A172 (cell line): ENCODE data around the gene SEMA3C. TPM values are rescaled to one million over a fixed set of nuclear protein-coding genes. Genes with fewer than 3 reads are reported as not detected.
A peak's percentile ranks its signal among the peaks of the same experiment; 100 is the strongest.

Source experiments
- DNase-seq: peaks from one replicate; pipeline ENCODE4 v3.0.0-alpha.2; 2015; ENCODE audit warnings: low spot score
- total RNA-seq: library from RNA; depleted of rRNA; stranded (reverse); fragments of >200 nt; shearing (Covaris generic); gene quantifications from 2 replicates; pipeline ENCODE4 v1.2.3, GENCODE V29; 2014

Gene SEMA3C
- total RNA-seq, 1 experiment from 2014 or later, result 268 TPM

- DNase-seq, result no peak
Observed at GRCh38 chr7:80885757-80886156, 33.1 kb downstream of the SEMA3C start.

GRCh38 chr7:80884511-80885195 is 34.2 kb downstream of the SEMA3C start:
- peak; percentile 52 for DNase-seq

- peak; percentile 100 for DNase-seq
Observed at GRCh38 chr7:80883154-80884025, 35.5 kb downstream of the SEMA3C start.

- DNase-seq, result peak; percentile 29
Observed at GRCh38 chr7:80882213-80882801, 36.5 kb downstream of the SEMA3C start.

GRCh38 chr7:80881351-80881900 is 37.4 kb downstream of the SEMA3C start:
- DNase-seq, result no peak

GRCh38 chr7:80879849-80880248 is 39.0 kb downstream of the SEMA3C start:
- DNase-seq, result peak; percentile 35

GRCh38 chr7:80876894-80877414 is 41.9 kb downstream of the SEMA3C start:
- peak; percentile 95 for DNase-seq

- no peak for DNase-seq
Observed at GRCh38 chr7:80875537-80876120, 43.2 kb downstream of the SEMA3C start.

GRCh38 chr7:80873140-80873539 is 45.7 kb downstream of the SEMA3C start:
- DNase-seq, result no peak

- no peak for DNase-seq
Observed at GRCh38 chr7:80871228-80871627, 47.6 kb downstream of the SEMA3C start.

GRCh38 chr7:80870813-80871212 is 48.0 kb downstream of the SEMA3C start:
- peak; percentile 21 for DNase-seq

GRCh38 chr7:80869821-80870751 is 48.8 kb downstream of the SEMA3C start:
- no peak for DNase-seq

GRCh38 chr7:80869106-80869784 is 49.6 kb downstream of the SEMA3C start:
- no peak for DNase-seq

- DNase-seq, result no peak
Observed at GRCh38 chr7:80868566-80868965, 50.3 kb downstream of the SEMA3C start.

GRCh38 chr7:80860554-80860953 is 58.3 kb downstream of the SEMA3C start:
- no peak for DNase-seq

- no peak for DNase-seq
Observed at GRCh38 chr7:80859272-80859970, 59.4 kb downstream of the SEMA3C start.

- peak; percentile 48 for DNase-seq
Observed at GRCh38 chr7:80858141-80858903, 60.5 kb downstream of the SEMA3C start.

GRCh38 chr7:80856769-80857168 is 62.1 kb downstream of the SEMA3C start:
- DNase-seq, result no peak
